Mesendoderm (in vitro differentiated cells): ENCODE results near the gene GALNT9.

Experiments used
- DNase-seq: peaks from one replicate; pipeline ENCODE4 v3.0.0; 2013
- H2AK5ac ChIP-seq: 2 replicates; pipeline ENCODE4 v1.6.1; 2013; ENCODE audit warnings: low read length, inconsistent platforms
- H2BK120ac ChIP-seq: 2 replicates; pipeline ENCODE4 v1.6.1; 2013; ENCODE audit warnings: low read depth, mild to moderate bottlenecking, low read length, moderate library complexity, mixed read lengths
- H2BK15ac ChIP-seq: replicated peaks from 2 replicates; pipeline ENCODE4 v1.6.1; 2013; ENCODE audit warnings: low read depth, mild to moderate bottlenecking, moderate library complexity
- H2BK5ac ChIP-seq: 2 replicates; pipeline ENCODE4 v1.6.1; 2013; ENCODE audit warnings: low read length, inconsistent platforms
- H3K18ac ChIP-seq: 2 replicates; pipeline ENCODE4 v1.6.1; 2013; ENCODE audit warnings: mild to moderate bottlenecking, low read length, mixed read lengths
- H3K23ac ChIP-seq: one replicate; pipeline ENCODE4 v1.6.1; 2013; ENCODE audit warnings: low read length
- H3K27ac ChIP-seq: 2 replicates; pipeline ENCODE4 v1.5.1; 2013; ENCODE audit warnings: low read depth, mild to moderate bottlenecking, inconsistent platforms, low read length, moderate library complexity
- H3K27me3 ChIP-seq: 2 replicates; pipeline ENCODE4 v1.6.1; 2013; ENCODE audit warnings: low read length, control low read depth, mild to moderate bottlenecking, inconsistent platforms; ENCODE audit not compliant: insufficient read depth, poor library complexity
- H3K36me3 ChIP-seq: 2 replicates; pipeline ENCODE4 v1.6.1; 2013; ENCODE audit warnings: low read length, inconsistent platforms; ENCODE audit not compliant: control insufficient read depth, insufficient read depth
- H3K4ac ChIP-seq: one replicate; pipeline ENCODE4 v1.6.1; 2013; ENCODE audit warnings: low read depth, mild to moderate bottlenecking, low read length, moderate library complexity
- H3K4me1 ChIP-seq: 2 replicates; pipeline ENCODE4 v1.6.1; 2013; ENCODE audit warnings: low read depth, low read length, inconsistent platforms; ENCODE audit not compliant: control insufficient read depth
- H3K4me2 ChIP-seq: 2 replicates; pipeline ENCODE4 v1.6.1; 2013; ENCODE audit warnings: low read length
- H3K4me3 ChIP-seq: 2 replicates; pipeline ENCODE4 v1.5.1; 2013; ENCODE audit warnings: mild to moderate bottlenecking, low read length
- H3K56ac ChIP-seq: one replicate; pipeline ENCODE4 v1.6.1; 2013; ENCODE audit warnings: low read length
- H3K79me1 ChIP-seq: 2 replicates; pipeline ENCODE4 v1.6.1; 2013; ENCODE audit warnings: low read length, inconsistent platforms
- H3K79me2 ChIP-seq: 2 replicates; pipeline ENCODE4 v1.6.1; 2013; ENCODE audit warnings: mild to moderate bottlenecking, low read length; ENCODE audit not compliant: control insufficient read depth, insufficient read depth
- H3K9ac ChIP-seq: 2 replicates; pipeline ENCODE4 v1.6.1; 2013; ENCODE audit warnings: low read length, inconsistent platforms
- H4K5ac ChIP-seq: one replicate; pipeline ENCODE4 v1.6.1; 2013; ENCODE audit warnings: low read length
- H4K8ac ChIP-seq: one replicate; pipeline ENCODE4 v1.6.1; 2013; ENCODE audit warnings: low read depth, mild to moderate bottlenecking, control low read depth, low read length, moderate library complexity
- WGBS: extraction: QIAGEN DNeasy Blood & Tissue Kit; methylation state at CpG from one replicate; pipeline ENCODE4 v1.1.7; 2013; ENCODE audit warnings: low lambda C conversion rate, missing lambda C conversion rate; ENCODE audit not compliant: insufficient coverage; ENCODE audit errors: extremely low coverage; 5-methylcytosine and 5-hydroxymethylcytosine counted together

GALNT9 gene

GRCh38 chr12:132323171-132324010 lies 6.0 kb downstream of the GALNT9 start:
- H3K79me1 ChIP-seq: no peaks in the 10 kb centered on the region
- H3K4ac ChIP-seq: no peak overlapping the region
- H2AK5ac ChIP-seq: no peak overlapping the region
- H2BK5ac ChIP-seq: no peak overlapping the region
- no peaks in the 10 kb centered on the region for H3K36me3 ChIP-seq
- no peak overlapping the region for H3K4me3 ChIP-seq
- no CpG with 5 or more reads among the region's 44 CpGs for WGBS
- H2BK15ac ChIP-seq: no peak overlapping the region
- DNase-seq: no peak
- no peak overlapping the region for H4K5ac ChIP-seq
- H4K8ac ChIP-seq: no peak overlapping the region
- peaks cover 12% of the 10 kb centered on the region for H3K27me3 ChIP-seq
- H3K56ac ChIP-seq: no peak overlapping the region
- no peak overlapping the region for H3K18ac ChIP-seq
- no peak overlapping the region for H3K23ac ChIP-seq
- H3K27ac ChIP-seq: no peak overlapping the region
- no peak overlapping the region for H3K4me2 ChIP-seq
- H3K79me2 ChIP-seq: no peaks in the 10 kb centered on the region
- no peak overlapping the region for H2BK120ac ChIP-seq
- no peak overlapping the region for H3K9ac ChIP-seq
- peaks cover 3% of the 10 kb centered on the region for H3K4me1 ChIP-seq

GRCh38 chr12:132322206-132323132 lies 6.9 kb downstream of the GALNT9 start:
- H2BK15ac ChIP-seq: no peak overlapping the region
- no peak overlapping the region for H4K5ac ChIP-seq
- no peak overlapping the region for H3K4me3 ChIP-seq
- H3K36me3 ChIP-seq: no peaks in the 10 kb centered on the region
- no peaks in the 10 kb centered on the region for H3K79me1 ChIP-seq
- H3K56ac ChIP-seq: no peak overlapping the region
- H3K4me1 ChIP-seq: peaks cover 3% of the 10 kb centered on the region
- WGBS: no CpG with 5 or more reads among the region's 43 CpGs
- H3K27ac ChIP-seq: no peak overlapping the region
- no peak for DNase-seq
- no peak overlapping the region for H4K8ac ChIP-seq
- H2BK120ac ChIP-seq: no peak overlapping the region
- no peak overlapping the region for H3K18ac ChIP-seq
- H3K9ac ChIP-seq: no peak overlapping the region
- H3K79me2 ChIP-seq: no peaks in the 10 kb centered on the region
- no peak overlapping the region for H3K4ac ChIP-seq
- no peak overlapping the region for H3K23ac ChIP-seq
- H2BK5ac ChIP-seq: no peak overlapping the region
- H2AK5ac ChIP-seq: no peak overlapping the region
- no peak overlapping the region for H3K4me2 ChIP-seq
- H3K27me3 ChIP-seq: peaks cover 4% of the 10 kb centered on the region

- Histone ChIP-seq H3K27ac (no peak overlapping the region), H4K5ac (no peak overlapping the region), H3K79me1 (no peaks in the 10 kb centered on the region), H3K18ac (no peak overlapping the region), H2BK5ac (no peak overlapping the region), H3K56ac (no peak overlapping the region), H3K79me2 (no peaks in the 10 kb centered on the region), H2AK5ac (no peak overlapping the region), H3K23ac (no peak overlapping the region), H3K4me3 (no peak overlapping the region), H3K4me2 (no peak overlapping the region), H3K36me3 (no peaks in the 10 kb centered on the region), H4K8ac (no peak overlapping the region), H3K27me3 (no peaks in the 10 kb centered on the region), H2BK15ac (no peak overlapping the region), H3K9ac (no peak overlapping the region), H3K4me1 (peaks cover under 1% of the 10 kb centered on the region), H3K4ac (no peak overlapping the region), H2BK120ac (no peak overlapping the region)
- no peak for DNase-seq
- WGBS: no CpG with 5 or more reads among the region's 20 CpGs
These were observed 7.9 kb downstream of the GALNT9 start for GRCh38 chr12:132321321-132322118.

GRCh38 chr12:132320767-132321211 lies 8.6 kb downstream of the GALNT9 start:
- Histone ChIP-seq H4K5ac (no peak overlapping the region), H2AK5ac (no peak overlapping the region), H3K18ac (no peak overlapping the region), H3K27ac (no peak overlapping the region), H3K79me2 (no peaks in the 10 kb centered on the region), H3K36me3 (no peaks in the 10 kb centered on the region), H3K79me1 (no peaks in the 10 kb centered on the region), H3K9ac (no peak overlapping the region), H3K27me3 (no peaks in the 10 kb centered on the region), H3K56ac (no peak overlapping the region), H2BK15ac (no peak overlapping the region), H3K4ac (no peak overlapping the region), H2BK120ac (no peak overlapping the region), H4K8ac (no peak overlapping the region), H2BK5ac (no peak overlapping the region), H3K4me2 (no peak overlapping the region), H3K23ac (no peak overlapping the region), H3K4me3 (no peak overlapping the region), H3K4me1 (no peaks in the 10 kb centered on the region)
- no CpG with 5 or more reads among the region's 23 CpGs for WGBS
- DNase-seq: no peak

- Histone ChIP-seq H3K27ac (no peak overlapping the region), H3K56ac (no peak overlapping the region), H3K79me1 (no peaks in the 10 kb centered on the region), H3K4me1 (no peaks in the 10 kb centered on the region), H2AK5ac (no peak overlapping the region), H3K36me3 (no peaks in the 10 kb centered on the region), H3K23ac (no peak overlapping the region), H2BK120ac (no peak overlapping the region), H2BK5ac (no peak overlapping the region), H3K79me2 (no peaks in the 10 kb centered on the region), H2BK15ac (no peak overlapping the region), H3K4me3 (no peak overlapping the region), H3K27me3 (no peaks in the 10 kb centered on the region), H3K4ac (no peak overlapping the region), H3K9ac (no peak overlapping the region), H3K4me2 (no peak overlapping the region), H3K18ac (no peak overlapping the region), H4K8ac (no peak overlapping the region), H4K5ac (no peak overlapping the region)
- WGBS: no CpG with 5 or more reads among the region's 29 CpGs
- no peak for DNase-seq
These were observed 9.3 kb downstream of the GALNT9 start for GRCh38 chr12:132319991-132320570.
